ENCODE results near the gene TTF1. TPM values are rescaled to one million over a fixed set of nuclear protein-coding genes. Genes with fewer than 3 reads are reported as not detected.

Gene TTF1
- total RNA-seq, 1 experiment from 2014 or later, result 26.9 TPM

DNA sequence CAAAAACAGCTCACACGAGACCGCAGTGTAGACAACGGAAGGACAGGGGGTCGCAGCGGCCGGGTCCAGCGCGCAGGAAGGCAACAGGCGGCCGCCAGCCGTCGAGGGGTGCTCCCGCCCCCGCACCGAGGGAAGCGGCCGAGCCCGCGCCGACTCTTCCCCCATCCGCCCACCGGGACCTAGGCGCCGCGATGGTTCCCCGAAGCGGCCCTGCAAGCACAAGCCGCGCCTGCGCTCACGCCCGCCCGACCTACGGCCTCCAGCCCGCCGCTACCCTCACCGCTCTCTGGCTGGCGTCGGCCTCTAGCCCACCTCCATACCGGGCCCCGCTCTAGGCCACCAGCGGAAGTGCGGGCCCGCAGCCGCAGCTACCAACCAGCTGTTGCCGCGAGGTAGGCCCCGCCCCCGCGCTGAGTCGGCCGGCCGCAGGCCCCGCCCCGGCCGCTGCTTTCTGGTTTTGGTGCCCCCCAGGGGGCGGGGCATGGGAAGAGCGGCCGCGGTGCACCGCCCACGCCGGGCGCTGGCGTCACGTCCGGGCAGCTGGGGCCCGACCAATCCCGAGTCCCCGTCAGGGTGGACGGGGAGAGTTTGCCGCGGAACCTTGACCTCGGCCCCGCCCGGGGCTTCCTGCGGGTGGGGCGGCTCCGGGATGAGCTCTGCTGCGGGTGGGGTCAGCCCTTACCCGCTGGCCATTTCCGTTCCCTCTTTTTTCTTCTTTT lies 51.8 kb downstream of the TTF1 start, which contains the start of gene SETX:
TSS of gene SETX (minus strand) at position 350 of the 719 bp plus-strand sequence. CDS start 5,558 bp downstream, outside the sequence.
- H3K56ac ChIP-seq (ENCODE audit: insufficient read length, low read depth, low read length), result no peak within 1 kb of the TSS
- Mint-ChIP-seq H3K27me3 (ENCODE audit: low read depth) (no peaks in the 10 kb centered on the region), H3K36me3 (ENCODE audit: insufficient read depth in 1 of 3, low read depth in 3 of 3) (peaks cover 14 to 37% (median 24%) of the 10 kb centered on the region in 3 experiments; a peak in 6 of 7 replicates), H3K27ac (peak within 1 kb of the TSS; percentile 97 to 99 (median 98)), H3K4me3 (peak within 1 kb of the TSS; percentile 94 to 97), H3K9me3 (no peaks in the 10 kb centered on the region; a peak in 1 of 5 replicates), H3K4me1 (peaks cover 13 to 15% of the 10 kb centered on the region in 2 experiments)
- no peak within 1 kb of the TSS for H4K91ac ChIP-seq (ENCODE audit: insufficient read length, low read depth, low read length)
- H3K23ac ChIP-seq (ENCODE audit: insufficient read length, low read depth, low read length), result no peak within 1 kb of the TSS
- TF ChIP-seq, protein P1, sequence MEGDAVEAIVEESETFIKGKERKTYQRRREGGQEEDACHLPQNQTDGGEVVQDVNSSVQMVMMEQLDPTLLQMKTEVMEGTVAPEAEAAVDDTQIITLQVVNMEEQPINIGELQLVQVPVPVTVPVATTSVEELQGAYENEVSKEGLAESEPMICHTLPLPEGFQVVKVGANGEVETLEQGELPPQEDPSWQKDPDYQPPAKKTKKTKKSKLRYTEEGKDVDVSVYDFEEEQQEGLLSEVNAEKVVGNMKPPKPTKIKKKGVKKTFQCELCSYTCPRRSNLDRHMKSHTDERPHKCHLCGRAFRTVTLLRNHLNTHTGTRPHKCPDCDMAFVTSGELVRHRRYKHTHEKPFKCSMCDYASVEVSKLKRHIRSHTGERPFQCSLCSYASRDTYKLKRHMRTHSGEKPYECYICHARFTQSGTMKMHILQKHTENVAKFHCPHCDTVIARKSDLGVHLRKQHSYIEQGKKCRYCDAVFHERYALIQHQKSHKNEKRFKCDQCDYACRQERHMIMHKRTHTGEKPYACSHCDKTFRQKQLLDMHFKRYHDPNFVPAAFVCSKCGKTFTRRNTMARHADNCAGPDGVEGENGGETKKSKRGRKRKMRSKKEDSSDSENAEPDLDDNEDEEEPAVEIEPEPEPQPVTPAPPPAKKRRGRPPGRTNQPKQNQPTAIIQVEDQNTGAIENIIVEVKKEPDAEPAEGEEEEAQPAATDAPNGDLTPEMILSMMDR (conservative IDR thresholded peaks at IDR 0.05), result no peak
- no peak within 1 kb of the TSS for H2BK12ac ChIP-seq (ENCODE audit: insufficient read length, low read depth, low read length)
- H2AK5ac ChIP-seq (ENCODE audit: insufficient read length, low read length), result no peak within 1 kb of the TSS
- H2BK5ac ChIP-seq (ENCODE audit: insufficient read length, low read length), result no peak within 1 kb of the TSS
- peak within 1 kb of the TSS; percentile 87; the same call in 1 of the 2 replicates for H2BK15ac ChIP-seq (ENCODE audit: low read depth, low read length)
- H3K79me2 ChIP-seq (ENCODE audit: insufficient read depth, low read length), result peaks cover 4% of the 10 kb centered on the region; the same call in 1 of the 2 replicates
- H2AFZ ChIP-seq (ENCODE audit: low read length), result peak within 1 kb of the TSS; percentile 36
- H3K14ac ChIP-seq (ENCODE audit: insufficient read depth, low read length), result peak within 1 kb of the TSS; percentile 99
- H3K27me3 ChIP-seq (ENCODE audit: insufficient read depth, low read length), result no peaks in the 10 kb centered on the region
- no CpG with 5 or more reads among the region's 82 CpGs for WGBS (ENCODE audit: extremely low coverage, insufficient read length, low lambda C conversion rate)
- no peak within 1 kb of the TSS; the same call in 1 of the 2 replicates for H3K4ac ChIP-seq (ENCODE audit: low read depth, low read length)
- H3K27ac ChIP-seq (ENCODE audit: insufficient read length, low read depth, low read length), result peak within 1 kb of the TSS; percentile 66
- H3K23me2 ChIP-seq (ENCODE audit: insufficient read length, low read depth, low read length, poor library complexity, severe bottlenecking), result peaks cover 5% of the 10 kb centered on the region
- no peak within 1 kb of the TSS for H2BK20ac ChIP-seq (ENCODE audit: low read depth, low read length, poor library complexity, severe bottlenecking)
- H3K4me1 ChIP-seq (ENCODE audit: insufficient read depth, low read length), result no peaks in the 10 kb centered on the region
- no peak within 1 kb of the TSS for H4K5ac ChIP-seq (ENCODE audit: insufficient read length, low read depth, low read length)
- DNase-seq, result peak; percentile 98
- H3K4me2 ChIP-seq (ENCODE audit: insufficient read depth, insufficient read length, low read length), result peak within 1 kb of the TSS; percentile 62
- peak within 1 kb of the TSS; percentile 97 for H3K18ac ChIP-seq (ENCODE audit: insufficient read length, low read depth, low read length)
- no peak within 1 kb of the TSS for H2BK120ac ChIP-seq (ENCODE audit: low read depth, low read length, poor library complexity, severe bottlenecking)
- H3K79me1 ChIP-seq (ENCODE audit: insufficient read depth, low read depth, low read length, poor library complexity, severe bottlenecking), result no peaks in the 10 kb centered on the region
- H4K8ac ChIP-seq (replicated peaks; ENCODE audit: insufficient read length, low read depth, low read length), result no peak within 1 kb of the TSS
- H3K9ac ChIP-seq (ENCODE audit: extremely low read depth, insufficient read length, low read length), result peak within 1 kb of the TSS; percentile 99
- no peaks in the 10 kb centered on the region for H3K9me3 ChIP-seq (ENCODE audit: control insufficient read depth, low read depth, low read length)
- no peaks in the 10 kb centered on the region for H4K20me1 ChIP-seq (ENCODE audit: control insufficient read depth, insufficient read depth, insufficient read length)
- peak within 1 kb of the TSS; percentile 29 for H3T11ph ChIP-seq (ENCODE audit: low read length)
